Jurkat, Clone E6-1 (cell line): Measurements from ENCODE around the gene SLC66A2.

Experiments used
- DNase-seq: peaks from one replicate; pipeline ENCODE4 v3.0.0-alpha.2; 2011; ENCODE audit warnings: low read depth, low spot score
- H3K4me3 ChIP-seq: 2 replicates; pipeline ENCODE4 v1.5.1; 2011; ENCODE audit warnings: mild to moderate bottlenecking, low read length, control low read depth, moderate library complexity

Gene SLC66A2

GRCh38 chr18:79941473-79942119 is 9.9 kb downstream of the SLC66A2 start:
- DNase-seq = no peak
- no peak overlapping the region for H3K4me3 ChIP-seq

- no peak for DNase-seq
- no peak overlapping the region for H3K4me3 ChIP-seq
These were observed 10.5 kb downstream of the SLC66A2 start for GRCh38 chr18:79940814-79941472.

- H3K4me3 ChIP-seq = no peak overlapping the region
- DNase-seq = no peak
These were observed 11.2 kb downstream of the SLC66A2 start for GRCh38 chr18:79940126-79940813.

GRCh38 chr18:79939096-79939495 is 12.4 kb downstream of the SLC66A2 start:
- no peak for DNase-seq
- H3K4me3 ChIP-seq = no peak overlapping the region

- no peak overlapping the region for H3K4me3 ChIP-seq
- DNase-seq = no peak
These were observed 13.3 kb downstream of the SLC66A2 start for GRCh38 chr18:79938196-79938595.

GRCh38 chr18:79937103-79937860 is 14.2 kb downstream of the SLC66A2 start:
- H3K4me3 ChIP-seq = no peak overlapping the region
- no peak for DNase-seq

GRCh38 chr18:79936641-79937040 is 14.8 kb downstream of the SLC66A2 start:
- no peak for DNase-seq
- no peak overlapping the region for H3K4me3 ChIP-seq

GRCh38 chr18:79935925-79936324 is 15.5 kb downstream of the SLC66A2 start:
- H3K4me3 ChIP-seq = no peak overlapping the region
- no peak for DNase-seq

- no peak overlapping the region for H3K4me3 ChIP-seq
- no peak for DNase-seq
These were observed 16.0 kb downstream of the SLC66A2 start for GRCh38 chr18:79935499-79935898.

GRCh38 chr18:79935098-79935480 is 16.4 kb downstream of the SLC66A2 start:
- DNase-seq = no peak
- no peak overlapping the region for H3K4me3 ChIP-seq

- H3K4me3 ChIP-seq = no peak overlapping the region
- DNase-seq = no peak
These were observed 16.9 kb downstream of the SLC66A2 start for GRCh38 chr18:79934311-79935097.

GRCh38 chr18:79933765-79934164 is 17.7 kb downstream of the SLC66A2 start:
- H3K4me3 ChIP-seq = no peak overlapping the region
- no peak for DNase-seq

GRCh38 chr18:79932907-79933306 is 18.5 kb downstream of the SLC66A2 start:
- DNase-seq = no peak
- no peak overlapping the region for H3K4me3 ChIP-seq

- no peak for DNase-seq
- no peak overlapping the region for H3K4me3 ChIP-seq
These were observed 20.0 kb downstream of the SLC66A2 start for GRCh38 chr18:79931475-79931874.

GRCh38 chr18:79930020-79930642 is 21.3 kb downstream of the SLC66A2 start:
- H3K4me3 ChIP-seq = no peak overlapping the region
- DNase-seq = no peak

GRCh38 chr18:79928563-79928960 is 22.9 kb downstream of the SLC66A2 start:
- no peak overlapping the region for H3K4me3 ChIP-seq
- no peak for DNase-seq

- no peak for DNase-seq
- no peak overlapping the region for H3K4me3 ChIP-seq
These were observed 23.6 kb downstream of the SLC66A2 start for GRCh38 chr18:79927607-79928562.
